Dermis microvascular lymphatic vessel endothelial cell (primary cell): ENCODE data around the gene CADM2. TPM values are rescaled to one million over a fixed set of nuclear protein-coding genes. Genes with fewer than 3 reads are reported as not detected.
A peak's percentile ranks its signal among the peaks of the same experiment; 100 is the strongest.

ENCODE experiments used
- DNase-seq, 2 donors: peaks; one replicate each; pipeline versions ENCODE4 v3.0.0 to v3.0.0-alpha.2; 2010; ENCODE audit warnings: low read depth in 2 of 2
- total RNA-seq: library from RNA; depleted of rRNA; stranded (reverse); fragments of >200 nt; gene quantifications from 2 replicates; pipeline ENCODE4 v1.2.1, GENCODE V29; 2014

CADM2 gene
- total RNA-seq, 1 donor from 2014 or later, result not detected

GRCh38 chr3:85570819-85571218 is 612.0 kb downstream of the CADM2 start:
- DNase-seq, result no peak

DNA sequence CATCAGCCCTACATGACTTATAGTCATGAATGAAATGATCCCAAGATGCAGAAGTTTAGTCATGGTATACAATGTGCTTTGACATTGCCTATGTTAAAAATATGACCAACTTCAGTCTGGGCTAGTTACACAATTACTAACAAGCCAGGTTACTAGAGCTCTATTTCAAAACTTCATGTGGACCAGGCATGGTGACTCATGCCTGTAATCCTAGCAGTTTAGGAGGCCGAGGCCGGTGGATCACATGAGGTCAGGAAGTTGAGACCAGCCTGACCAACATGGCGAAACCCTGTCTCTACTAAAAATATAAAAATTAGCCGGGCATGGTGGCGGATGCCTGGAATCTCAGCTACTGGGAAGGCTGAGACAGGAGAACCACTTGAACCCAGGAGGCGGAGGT is 613.0 kb downstream of the CADM2 start:
- no peak for DNase-seq

DNA sequence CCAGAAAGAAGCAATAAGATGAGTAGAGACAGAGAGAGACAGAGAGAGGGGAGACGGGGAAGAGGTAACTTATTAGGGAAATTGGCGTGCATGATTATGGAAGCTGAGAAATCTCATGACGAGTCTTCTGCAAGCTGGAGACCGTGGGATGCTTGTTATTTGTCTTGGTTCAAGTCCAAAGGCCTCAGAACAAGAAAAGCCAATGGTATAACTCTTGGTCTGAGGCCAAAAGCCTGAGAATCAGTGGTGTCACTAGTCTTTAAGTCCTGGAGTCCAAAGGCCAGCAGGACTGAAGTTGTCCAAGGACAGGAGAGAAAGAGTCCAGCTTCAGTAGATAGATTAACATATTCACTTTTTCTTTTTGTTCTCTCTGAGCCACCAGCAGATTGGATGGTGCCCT is 613.6 kb downstream of the CADM2 start:
- DNase-seq, result no peak

DNA sequence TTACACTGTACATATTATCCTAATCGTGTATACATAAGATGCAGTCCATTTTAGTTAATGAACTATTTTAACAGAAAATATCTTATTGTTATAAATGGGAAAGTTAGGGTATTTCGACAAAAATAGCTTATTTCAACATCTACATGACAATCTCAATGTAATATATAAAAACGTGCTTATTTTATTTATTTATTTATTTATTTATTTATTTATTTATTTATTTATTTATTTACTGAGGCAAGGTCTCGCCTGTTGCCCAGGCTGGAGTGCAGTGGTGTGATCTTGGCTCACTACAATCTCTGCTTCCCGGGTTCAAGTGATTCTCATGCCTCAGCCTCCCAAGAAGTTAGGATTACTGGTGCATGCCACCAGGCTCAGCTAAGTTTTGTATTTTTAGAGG is 614.2 kb downstream of the CADM2 start:
- no peak for DNase-seq

GRCh38 chr3:85574006-85574705 is 615.4 kb downstream of the CADM2 start:
- no peak for DNase-seq

DNA sequence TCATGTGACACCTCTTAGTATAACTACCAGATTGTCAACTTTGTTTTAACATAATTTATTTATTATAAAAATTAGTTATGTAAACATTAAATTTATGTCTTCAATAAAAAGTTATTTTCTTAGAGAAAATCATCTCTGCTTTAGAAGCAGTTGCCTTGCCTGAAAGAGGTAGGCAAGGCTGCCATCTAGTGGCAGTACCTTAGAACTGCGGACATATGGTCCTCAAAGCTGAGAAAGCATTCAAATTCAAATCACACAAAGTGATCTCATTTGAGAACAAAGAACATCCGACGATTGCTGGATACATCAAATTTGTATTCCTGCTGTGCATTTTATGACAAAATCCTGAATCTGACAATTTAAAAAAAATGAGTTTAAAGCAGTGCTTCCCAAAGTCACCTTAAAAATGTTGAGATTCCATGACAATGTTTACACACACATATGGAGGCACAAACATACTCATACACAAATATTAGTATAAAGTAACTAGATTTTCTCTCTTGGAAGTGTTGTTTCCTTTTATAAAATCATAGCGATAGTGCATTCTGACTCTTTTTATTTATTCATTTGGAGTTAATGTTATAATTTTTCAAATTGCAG is 617.4 kb downstream of the CADM2 start:
- peak; percentile 42 to 52 for DNase-seq

GRCh38 chr3:85576697-85577200 is 618.0 kb downstream of the CADM2 start:
- no peak for DNase-seq

DNA sequence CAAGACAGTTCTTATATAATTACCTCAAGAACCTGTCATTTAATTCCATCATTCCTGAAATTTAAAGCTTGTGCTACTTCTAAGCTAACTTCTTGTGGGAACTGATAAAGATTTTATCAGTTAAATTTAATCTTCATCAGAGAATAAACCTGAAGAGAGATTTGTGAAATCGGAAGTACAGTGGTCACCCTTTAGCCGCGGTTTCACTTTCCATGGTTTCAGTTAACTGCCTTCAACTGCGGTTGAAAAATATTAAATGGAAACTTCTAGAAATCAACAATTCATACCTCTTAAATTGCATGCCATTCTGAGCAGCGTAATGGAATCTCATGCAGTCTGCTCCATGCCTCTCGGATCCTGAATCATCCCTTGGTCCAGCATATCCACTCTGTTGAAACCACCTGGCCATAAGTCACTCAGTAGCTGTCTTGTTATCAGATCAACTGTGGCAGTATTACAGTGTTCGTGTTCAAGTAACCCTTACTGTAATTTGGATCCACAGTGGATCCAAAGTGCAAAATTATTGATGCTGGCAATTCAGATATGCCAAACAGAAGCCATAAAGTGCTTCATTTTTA is 626.1 kb downstream of the CADM2 start:
- no peak for DNase-seq

GRCh38 chr3:85586018-85586417 is 627.2 kb downstream of the CADM2 start:
- DNase-seq, result no peak

- no peak for DNase-seq
Measured at GRCh38 chr3:85589145-85589544, 630.4 kb downstream of the CADM2 start.

DNA sequence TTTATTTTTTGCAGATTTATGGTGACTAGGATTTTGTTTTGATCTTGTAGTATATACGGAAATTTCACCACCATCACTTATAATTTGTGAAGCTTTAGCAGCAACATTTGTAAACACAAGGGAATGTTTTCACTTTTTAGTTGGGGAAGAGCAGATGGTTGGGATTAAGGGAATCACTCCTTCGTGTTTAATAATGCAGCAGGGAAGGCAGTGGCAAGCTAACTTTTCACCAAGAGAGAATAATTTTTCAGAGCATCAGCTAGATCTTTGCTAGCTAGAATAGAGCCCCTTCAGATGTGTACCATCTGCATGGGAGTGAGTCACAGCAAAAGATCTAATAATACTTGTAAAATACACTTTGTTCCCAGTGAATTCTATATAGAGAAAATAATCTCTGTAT is 632.7 kb downstream of the CADM2 start:
- DNase-seq, result no peak

DNA sequence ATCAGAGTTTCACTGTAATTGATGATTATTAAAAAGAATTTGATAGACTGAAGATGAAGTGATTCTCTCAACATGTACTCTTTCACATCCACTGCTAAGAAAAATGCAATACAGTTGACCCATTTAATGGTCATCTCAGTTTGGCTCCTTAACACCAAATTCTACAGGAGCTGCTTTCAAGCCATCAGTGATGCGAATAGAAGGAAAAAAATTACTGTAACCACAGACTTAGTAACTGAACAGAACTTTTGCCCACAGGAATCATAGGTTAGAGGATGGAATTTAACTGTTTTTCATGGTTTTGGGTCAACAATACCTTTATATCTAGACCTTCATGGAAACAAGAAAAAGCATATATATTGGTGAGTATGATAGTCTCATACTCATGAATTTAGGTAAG is 633.5 kb downstream of the CADM2 start:
- DNase-seq, result no peak

- no peak for DNase-seq
Measured at GRCh38 chr3:85594676-85595075, 635.9 kb downstream of the CADM2 start.

DNA sequence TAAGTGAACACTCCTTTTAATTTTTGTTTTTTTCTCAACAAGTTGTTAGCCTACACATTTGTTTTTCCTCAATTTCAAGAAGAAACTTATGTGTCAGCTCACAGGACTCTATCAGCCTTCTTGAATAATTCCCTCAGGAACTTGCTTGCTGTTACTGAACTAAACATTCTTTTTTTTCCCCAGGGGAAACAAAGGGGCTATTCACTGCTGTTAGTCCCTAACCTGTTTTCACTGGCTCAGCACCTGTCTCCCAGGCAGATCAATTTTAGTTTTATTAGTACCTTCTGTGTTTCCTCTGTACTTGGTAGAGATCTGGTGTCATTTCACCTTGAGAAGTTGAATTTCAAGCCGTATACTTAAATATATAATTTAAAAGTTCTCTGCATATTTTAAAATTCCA is 644.6 kb downstream of the CADM2 start:
- no peak for DNase-seq

DNA sequence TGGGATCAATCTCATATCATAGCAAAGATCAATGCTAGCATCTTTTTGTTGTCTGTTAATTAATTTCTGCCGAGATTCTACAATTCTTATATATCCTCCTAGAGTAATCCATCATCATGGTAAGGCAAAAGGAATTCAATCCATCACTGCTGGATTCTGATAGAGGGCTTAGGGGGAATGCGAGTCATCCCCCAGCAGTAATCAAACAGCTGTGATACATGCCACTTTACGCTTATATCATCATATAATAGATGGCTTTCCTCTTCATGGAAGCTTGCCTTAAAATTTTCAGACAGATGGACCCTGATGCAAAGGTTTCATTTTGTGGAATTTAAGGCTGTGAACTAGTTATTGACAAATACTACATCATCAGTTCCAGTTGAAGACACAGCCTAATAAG is 645.9 kb downstream of the CADM2 start:
- DNase-seq, result no peak

DNA sequence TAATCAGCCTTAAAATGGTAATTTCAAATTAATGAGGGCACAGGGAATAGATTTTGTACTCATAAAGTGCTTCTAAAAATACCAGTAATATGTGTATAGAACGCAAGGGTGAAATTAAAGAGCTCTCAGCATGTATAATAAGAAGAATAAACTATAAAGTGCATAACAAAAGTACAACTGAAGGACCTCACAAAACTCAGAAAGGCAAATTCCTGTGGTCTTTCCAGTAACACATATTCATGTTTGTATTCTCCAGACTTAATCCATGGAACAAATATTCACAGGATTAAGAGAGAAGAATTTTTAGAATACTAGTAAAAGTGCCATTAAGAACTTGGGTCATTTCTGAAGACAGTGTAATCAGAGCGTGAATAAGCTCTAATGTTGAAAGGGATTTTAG is 646.3 kb downstream of the CADM2 start:
- DNase-seq, result no peak

DNA sequence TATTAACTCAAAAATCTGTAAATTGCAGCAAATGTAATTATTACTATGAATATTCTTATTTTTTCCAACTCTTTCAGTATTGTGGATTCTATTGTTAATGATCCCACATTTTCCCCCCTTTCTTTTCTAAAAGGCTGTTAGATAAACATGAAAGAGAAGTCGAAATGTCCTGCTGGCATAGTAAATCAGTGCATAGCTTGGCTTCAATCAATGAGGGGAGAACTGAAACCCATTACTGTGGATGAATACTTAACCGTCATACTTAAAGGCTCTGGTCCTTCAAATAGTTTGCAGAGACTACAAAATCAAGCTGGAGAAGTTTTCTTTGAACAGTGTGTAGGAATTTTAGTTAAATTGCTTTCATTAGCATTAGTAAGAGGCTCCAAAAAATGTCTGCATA is 667.9 kb downstream of the CADM2 start:
- DNase-seq, result no peak

DNA sequence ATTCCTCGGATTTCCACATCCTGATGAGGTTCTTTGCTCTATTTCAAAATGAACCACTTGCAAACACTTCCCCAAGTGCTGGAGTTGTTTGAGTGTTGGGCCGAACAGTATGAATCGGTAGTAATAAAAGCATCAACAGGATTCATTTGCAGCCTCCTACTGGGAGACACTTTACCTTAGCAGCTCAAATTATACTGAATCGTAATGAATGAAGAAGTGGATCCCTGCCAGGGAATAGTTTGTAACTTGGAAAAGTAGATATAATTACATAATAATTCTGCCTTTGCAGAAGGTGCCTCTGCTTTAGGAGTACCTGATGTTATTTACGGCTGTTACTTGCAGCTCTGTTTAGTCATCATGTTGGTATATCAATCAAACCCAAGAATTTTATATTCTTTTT is 669.1 kb downstream of the CADM2 start:
- DNase-seq, result no peak

DNA sequence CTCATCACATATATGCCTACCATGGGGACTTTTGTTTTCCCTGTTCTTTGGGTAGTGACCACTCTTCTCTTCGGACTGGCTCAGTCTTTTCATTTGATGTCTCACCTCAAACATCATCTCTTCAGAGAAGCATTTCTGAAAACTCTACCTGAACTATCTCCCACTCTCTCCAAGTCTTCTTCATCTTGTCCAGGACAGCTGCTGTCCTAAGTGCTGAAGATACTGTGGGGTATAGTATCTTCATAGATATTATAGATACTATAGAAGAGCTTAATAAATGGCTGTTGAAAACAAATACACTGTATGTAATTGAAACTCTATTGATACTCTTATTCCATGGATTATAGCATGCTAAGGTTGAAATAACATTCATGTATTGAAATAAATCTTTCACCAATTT is 672.3 kb downstream of the CADM2 start:
- DNase-seq, result no peak

- DNase-seq, result no peak
Measured at GRCh38 chr3:85632921-85633320, 674.1 kb downstream of the CADM2 start.

DNA sequence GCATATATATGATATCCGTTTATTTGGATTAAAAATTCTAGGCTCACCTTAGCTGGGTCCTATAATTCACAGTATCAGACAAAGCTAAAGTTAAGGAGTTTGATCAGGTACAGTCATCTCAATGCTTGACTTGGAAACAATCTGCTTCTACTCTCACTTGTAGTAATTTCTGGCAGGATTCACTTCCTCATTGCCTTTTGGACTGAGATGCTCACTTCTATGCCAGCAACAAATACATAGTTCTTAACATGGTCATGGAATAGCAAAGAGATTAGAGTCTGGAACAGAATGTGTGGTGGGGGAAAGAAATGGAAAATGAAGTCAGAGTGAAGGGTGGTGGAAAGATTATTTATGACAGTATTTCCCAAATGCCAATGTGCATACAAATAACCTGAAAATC is 693.6 kb downstream of the CADM2 start:
- no peak for DNase-seq

GRCh38 chr3:85660451-85660850 is 701.7 kb downstream of the CADM2 start:
- no peak for DNase-seq

DNA sequence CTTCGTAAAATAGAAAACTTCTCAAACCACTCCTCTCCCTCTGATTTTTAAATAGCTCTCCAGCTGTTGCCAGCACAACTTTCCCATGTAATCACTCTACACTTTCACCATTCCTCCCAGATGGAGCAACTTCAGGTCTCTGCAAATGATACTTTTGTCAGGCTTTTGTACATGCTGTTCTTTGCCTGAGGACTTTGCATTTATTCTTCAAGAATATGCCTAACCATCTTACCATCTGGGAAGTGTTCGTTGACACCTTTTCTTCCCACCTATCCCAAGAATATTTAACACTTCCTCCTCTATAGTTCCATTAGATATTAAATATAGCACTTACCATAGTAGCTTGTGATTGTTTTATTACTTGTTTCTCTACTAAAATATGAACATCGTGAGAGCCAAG is 703.7 kb downstream of the CADM2 start:
- no peak for DNase-seq
